Neural cell (in vitro differentiated cells): ENCODE data around the gene ACSS1. TPM values are rescaled to one million over a fixed set of nuclear protein-coding genes. Genes with fewer than 3 reads are reported as not detected.

ENCODE experiments used
- H2AFZ ChIP-seq: fragments of 200-600, 300-800 bp; sonication (generic), shearing (Covaris generic); 2 replicates; pipeline ENCODE4 v1.6.0; 2014; ENCODE audit warnings: low read depth, mild to moderate bottlenecking, antibody characterized with exemption, low read length, moderate library complexity
- H3F3A ChIP-seq: fragments of 200-600 bp; shearing (Covaris generic); 2 replicates; pipeline ENCODE4 v1.6.1; 2016; ENCODE audit warnings: mild to moderate bottlenecking, moderate library complexity, mixed read lengths, antibody characterized with exemption, low read length; ENCODE audit not compliant: insufficient read depth, poor library complexity, severe bottlenecking
- H3K27ac ChIP-seq: fragments of 200-600, 300-800 bp; sonication (generic), shearing (Covaris generic); 2 replicates; pipeline ENCODE4 v1.5.1; 2014; ENCODE audit warnings: mild to moderate bottlenecking, low read length, moderate library complexity
- H3K27me3 ChIP-seq: fragments of 300-800, 200-600 bp; sonication (generic), shearing (Covaris generic); 2 replicates; pipeline ENCODE4 v1.6.0; 2014; ENCODE audit warnings: mild to moderate bottlenecking, low read depth, low read length, moderate library complexity; ENCODE audit not compliant: insufficient read depth
- H3K36me3 ChIP-seq: fragments of 300-800, 200-600 bp; sonication (generic), shearing (Covaris generic); 2 replicates; pipeline ENCODE4 v1.5.1; 2014; ENCODE audit warnings: mild to moderate bottlenecking, antibody characterized with exemption, low read length, moderate library complexity; ENCODE audit not compliant: insufficient read depth
- H3K4me2 ChIP-seq: fragments of 300-800, 200-600 bp; sonication (generic), shearing (Covaris generic); 2 replicates; pipeline ENCODE4 v1.6.0; 2014; ENCODE audit warnings: mild to moderate bottlenecking, low read length
- H3K4me3 ChIP-seq: fragments of 300-800, 200-600 bp; sonication (generic), shearing (Covaris generic); 2 replicates; pipeline ENCODE4 v1.5.1; 2014; ENCODE audit warnings: mild to moderate bottlenecking, low read length, moderate library complexity
- H3K79me2 ChIP-seq: fragments of 200-600 bp; shearing (Covaris generic); replicated peaks from 2 replicates; pipeline ENCODE4 v1.6.0; 2014; ENCODE audit warnings: mild to moderate bottlenecking, low read length, moderate library complexity; ENCODE audit not compliant: insufficient read depth
- H3K9ac ChIP-seq: fragments of 300-800, 200-600 bp; sonication (generic), shearing (Covaris generic); 2 replicates; pipeline ENCODE4 v1.6.1; 2016; ENCODE audit warnings: mild to moderate bottlenecking, low read length, mixed read lengths
- H3K9me2 ChIP-seq: fragments of 200-600 bp; shearing (Covaris generic); 2 replicates; pipeline ENCODE4 v1.6.1; 2016; ENCODE audit warnings: mild to moderate bottlenecking, low read length, mixed read lengths; ENCODE audit not compliant: insufficient read depth
- H3K9me3 ChIP-seq: fragments of 200-600, 300-800 bp; sonication (generic), shearing (Covaris generic); 2 replicates; pipeline ENCODE4 v1.6.1; 2016; ENCODE audit warnings: mild to moderate bottlenecking, mixed run types, low read length, moderate library complexity, mixed read lengths
- H4K20me1 ChIP-seq: fragments of 200-600 bp; shearing (Covaris generic); 2 replicates; pipeline ENCODE4 v1.6.1; 2016; ENCODE audit warnings: mild to moderate bottlenecking, mixed run types; ENCODE audit not compliant: insufficient read depth
- EP300 ChIP-seq: fragments of 450-650 bp; conservative IDR thresholded peaks from 2 replicates; pipeline ENCODE4 v1.6.1; 2014; ENCODE audit warnings: antibody characterized with exemption, mild to moderate bottlenecking, moderate library complexity; ENCODE audit not compliant: poor library complexity, severe bottlenecking
- EZH2 ChIP-seq: fragments of 200-600, 300-800 bp; shearing (Covaris generic), sonication (generic); IDR thresholded peaks from 2 replicates; pipeline ENCODE4 v1.6.1; 2014; ENCODE audit warnings: antibody characterized with exemption, low read length, borderline replicate concordance, mild to moderate bottlenecking; ENCODE audit not compliant: insufficient read depth, poor library complexity, severe bottlenecking
- MXI1 ChIP-seq: fragments of 450-650 bp; conservative IDR thresholded peaks from 2 replicates; pipeline ENCODE4 v1.6.1; 2014; ENCODE audit warnings: antibody characterized with exemption, mild to moderate bottlenecking; ENCODE audit not compliant: poor library complexity, severe bottlenecking
- POLR2AphosphoS5 ChIP-seq: IDR thresholded peaks from 2 replicates; pipeline ENCODE4 v1.6.1; 2012
- RAD21 ChIP-seq: fragments of 450-650 bp; conservative IDR thresholded peaks from 2 replicates; pipeline ENCODE4 v1.6.1; 2014; ENCODE audit warnings: antibody characterized with exemption, mild to moderate bottlenecking, moderate library complexity
- SMC3 ChIP-seq: fragments of 450-650 bp; conservative IDR thresholded peaks from 2 replicates; pipeline ENCODE4 v1.6.1; 2014; ENCODE audit warnings: antibody characterized with exemption, mild to moderate bottlenecking, moderate library complexity; ENCODE audit not compliant: poor library complexity
- TAF1 ChIP-seq: IDR thresholded peaks from 2 replicates; pipeline ENCODE4 v1.6.1; 2012; ENCODE audit warnings: low read depth
- polyA plus RNA-seq: library from polyadenylated mRNA; depleted of rRNA; stranded (reverse); fragments of >200 nt; gene quantifications from 2 replicates; pipeline ENCODE4 v1.2.3, GENCODE V29; 2014
- TF ChIP-seq, protein P1 (sequence below): fragments of 450-650 bp; IDR thresholded peaks from 2 replicates; pipeline ENCODE4 v1.5.1; 2014; ENCODE audit warnings: antibody characterized with exemption, mild to moderate bottlenecking, moderate library complexity; ENCODE audit not compliant: poor library complexity, severe bottlenecking
- TF ChIP-seq, protein P2 (sequence below): IDR thresholded peaks from 2 replicates; pipeline ENCODE4 v1.6.1; 2012; ENCODE audit warnings: borderline replicate concordance

ACSS1 gene
- polyA plus RNA-seq, 1 donor from 2014 or later, result not detected

DNA sequence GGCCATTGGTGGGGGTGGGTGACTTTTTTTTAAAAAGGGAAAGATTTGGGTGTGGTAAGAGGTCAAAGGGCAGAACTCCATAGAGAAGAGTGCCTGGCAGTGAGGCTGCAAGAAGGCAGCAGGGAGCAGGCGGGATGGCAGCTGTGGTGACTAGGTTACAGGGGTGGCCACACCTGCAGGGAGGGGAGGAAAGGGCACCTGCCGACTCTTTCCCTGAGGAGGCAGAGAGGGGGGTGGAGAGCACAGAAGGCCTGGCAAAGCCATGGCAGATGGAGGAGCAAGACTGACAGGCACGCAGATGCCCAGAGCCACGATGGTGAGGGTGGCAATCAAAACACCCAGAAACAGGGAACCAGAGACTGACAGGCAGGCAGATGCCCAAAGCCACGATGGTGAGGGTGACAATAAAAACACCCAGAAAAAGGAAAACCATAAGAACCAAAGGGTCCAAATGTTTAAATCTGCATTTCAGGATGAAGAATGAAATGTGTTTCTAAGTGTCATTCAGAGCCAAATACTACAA lies 89.6 kb downstream of the ACSS1 start:
- Histone ChIP-seq H3K9ac (no peak overlapping the region), H3K27me3 (no peaks in the 10 kb centered on the region), H3K4me3 (no peak overlapping the region), H3F3A (no peaks in the 10 kb centered on the region), H3K4me2 (no peak overlapping the region), H4K20me1 (no peaks in the 10 kb centered on the region), H3K9me2 (no peaks in the 10 kb centered on the region), H3K36me3 (peaks cover 13% of the 10 kb centered on the region), H3K9me3 (no peaks in the 10 kb centered on the region), H3K27ac (no peak overlapping the region), H3K79me2 (no peaks in the 10 kb centered on the region), H2AFZ (no peak overlapping the region)
- no peak for TF ChIP-seq POLR2AphosphoS5
- TF ChIP-seq SMC3, result no peak
- TF ChIP-seq MXI1, result no peak
- no peak for TF ChIP-seq TAF1
- TF ChIP-seq, protein P1, sequence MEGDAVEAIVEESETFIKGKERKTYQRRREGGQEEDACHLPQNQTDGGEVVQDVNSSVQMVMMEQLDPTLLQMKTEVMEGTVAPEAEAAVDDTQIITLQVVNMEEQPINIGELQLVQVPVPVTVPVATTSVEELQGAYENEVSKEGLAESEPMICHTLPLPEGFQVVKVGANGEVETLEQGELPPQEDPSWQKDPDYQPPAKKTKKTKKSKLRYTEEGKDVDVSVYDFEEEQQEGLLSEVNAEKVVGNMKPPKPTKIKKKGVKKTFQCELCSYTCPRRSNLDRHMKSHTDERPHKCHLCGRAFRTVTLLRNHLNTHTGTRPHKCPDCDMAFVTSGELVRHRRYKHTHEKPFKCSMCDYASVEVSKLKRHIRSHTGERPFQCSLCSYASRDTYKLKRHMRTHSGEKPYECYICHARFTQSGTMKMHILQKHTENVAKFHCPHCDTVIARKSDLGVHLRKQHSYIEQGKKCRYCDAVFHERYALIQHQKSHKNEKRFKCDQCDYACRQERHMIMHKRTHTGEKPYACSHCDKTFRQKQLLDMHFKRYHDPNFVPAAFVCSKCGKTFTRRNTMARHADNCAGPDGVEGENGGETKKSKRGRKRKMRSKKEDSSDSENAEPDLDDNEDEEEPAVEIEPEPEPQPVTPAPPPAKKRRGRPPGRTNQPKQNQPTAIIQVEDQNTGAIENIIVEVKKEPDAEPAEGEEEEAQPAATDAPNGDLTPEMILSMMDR, result no peak
- TF ChIP-seq, protein P2, sequence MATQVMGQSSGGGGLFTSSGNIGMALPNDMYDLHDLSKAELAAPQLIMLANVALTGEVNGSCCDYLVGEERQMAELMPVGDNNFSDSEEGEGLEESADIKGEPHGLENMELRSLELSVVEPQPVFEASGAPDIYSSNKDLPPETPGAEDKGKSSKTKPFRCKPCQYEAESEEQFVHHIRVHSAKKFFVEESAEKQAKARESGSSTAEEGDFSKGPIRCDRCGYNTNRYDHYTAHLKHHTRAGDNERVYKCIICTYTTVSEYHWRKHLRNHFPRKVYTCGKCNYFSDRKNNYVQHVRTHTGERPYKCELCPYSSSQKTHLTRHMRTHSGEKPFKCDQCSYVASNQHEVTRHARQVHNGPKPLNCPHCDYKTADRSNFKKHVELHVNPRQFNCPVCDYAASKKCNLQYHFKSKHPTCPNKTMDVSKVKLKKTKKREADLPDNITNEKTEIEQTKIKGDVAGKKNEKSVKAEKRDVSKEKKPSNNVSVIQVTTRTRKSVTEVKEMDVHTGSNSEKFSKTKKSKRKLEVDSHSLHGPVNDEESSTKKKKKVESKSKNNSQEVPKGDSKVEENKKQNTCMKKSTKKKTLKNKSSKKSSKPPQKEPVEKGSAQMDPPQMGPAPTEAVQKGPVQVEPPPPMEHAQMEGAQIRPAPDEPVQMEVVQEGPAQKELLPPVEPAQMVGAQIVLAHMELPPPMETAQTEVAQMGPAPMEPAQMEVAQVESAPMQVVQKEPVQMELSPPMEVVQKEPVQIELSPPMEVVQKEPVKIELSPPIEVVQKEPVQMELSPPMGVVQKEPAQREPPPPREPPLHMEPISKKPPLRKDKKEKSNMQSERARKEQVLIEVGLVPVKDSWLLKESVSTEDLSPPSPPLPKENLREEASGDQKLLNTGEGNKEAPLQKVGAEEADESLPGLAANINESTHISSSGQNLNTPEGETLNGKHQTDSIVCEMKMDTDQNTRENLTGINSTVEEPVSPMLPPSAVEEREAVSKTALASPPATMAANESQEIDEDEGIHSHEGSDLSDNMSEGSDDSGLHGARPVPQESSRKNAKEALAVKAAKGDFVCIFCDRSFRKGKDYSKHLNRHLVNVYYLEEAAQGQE, result no peak
- no peak for TF ChIP-seq EZH2
- TF ChIP-seq RAD21, result no peak
- no peak for TF ChIP-seq EP300

DNA sequence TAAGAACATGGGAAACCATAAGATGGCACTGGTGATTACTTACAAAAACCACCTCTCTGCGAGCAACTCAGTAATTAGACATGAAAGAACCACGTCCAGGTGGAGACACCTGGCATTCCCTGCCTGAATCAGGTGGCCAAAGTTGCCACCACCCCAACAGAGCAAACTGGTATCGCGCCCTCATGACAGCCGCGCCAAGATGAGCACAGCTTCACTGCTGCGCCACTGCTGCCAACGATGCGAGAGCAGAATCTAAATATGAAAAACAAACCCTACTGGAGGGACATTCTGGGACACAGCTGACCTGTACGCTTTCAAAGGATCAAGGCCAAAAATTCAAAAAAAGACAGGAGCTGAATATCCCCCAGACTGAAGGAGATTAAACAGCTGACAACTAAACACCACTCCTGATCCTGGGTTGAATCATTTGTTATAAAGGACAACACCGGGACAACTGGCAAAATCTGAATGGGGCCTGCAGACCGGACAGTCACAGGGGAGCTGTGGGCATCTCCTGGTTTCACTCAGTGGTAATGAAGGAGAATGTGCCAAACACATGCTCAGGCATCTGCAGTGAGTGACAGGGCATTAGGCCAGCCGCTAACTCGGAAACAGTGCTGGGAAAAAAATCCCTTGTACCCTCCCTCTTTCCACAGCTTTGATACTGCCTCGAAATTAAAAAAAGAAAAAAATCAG lies 91.5 kb downstream of the ACSS1 start:
- Histone ChIP-seq H3K79me2 (no peaks in the 10 kb centered on the region), H3K4me2 (no peak overlapping the region), H3K9me3 (no peaks in the 10 kb centered on the region), H3K27ac (no peak overlapping the region), H3K4me3 (no peak overlapping the region), H3K27me3 (no peaks in the 10 kb centered on the region), H3K9me2 (no peaks in the 10 kb centered on the region), H2AFZ (no peak overlapping the region), H3F3A (no peaks in the 10 kb centered on the region), H3K9ac (no peak overlapping the region), H4K20me1 (no peaks in the 10 kb centered on the region), H3K36me3 (peaks cover 19% of the 10 kb centered on the region)
- TF ChIP-seq, protein P1, result no peak
- TF ChIP-seq TAF1, result no peak
- no peak for TF ChIP-seq POLR2AphosphoS5
- no peak for TF ChIP-seq MXI1
- TF ChIP-seq, protein P2, result no peak
- TF ChIP-seq EP300, result no peak
- no peak for TF ChIP-seq EZH2
- TF ChIP-seq RAD21, result no peak
- no peak for TF ChIP-seq SMC3
